Measurements from ENCODE around the gene KCNMB1.

The KCNMB1 gene

GRCh38 chr5:170361616-170362015, 27.6 kb downstream of the KCNMB1 start:
- no peak overlapping the region for H3K4me3 ChIP-seq (replicated peaks; ENCODE audit: low read depth, low read length)

GRCh38 chr5:170361116-170361515, 28.1 kb downstream of the KCNMB1 start:
- no peak for TF ChIP-seq CTCF (IDR thresholded peaks at IDR 0.05; ENCODE audit: insufficient read depth, low read length, poor library complexity, severe bottlenecking)
- no peak for DNase-seq (ENCODE audit: extremely low read depth, insufficient read length)
- Histone ChIP-seq H3K27me3 (replicated peaks; ENCODE audit: control insufficient read depth, insufficient read depth, low read length) (peaks cover 3% of the 10 kb centered on the region; the same call in 1 of the 2 replicates), H3K36me3 (ENCODE audit: control insufficient read depth, insufficient read depth, low read length) (no peaks in the 10 kb centered on the region), H3K4me3 (replicated peaks; ENCODE audit: low read depth, low read length) (no peak overlapping the region)

More at GRCh38 chr5:170361616-170362015, 27.6 kb downstream of the KCNMB1 start:
- TF ChIP-seq CTCF (IDR thresholded peaks at IDR 0.05; ENCODE audit: insufficient read depth, low read length, poor library complexity, severe bottlenecking) = no peak
- DNase-seq (ENCODE audit: extremely low read depth, insufficient read length) = no peak
- Histone ChIP-seq H3K27me3 (replicated peaks; ENCODE audit: control insufficient read depth, insufficient read depth, low read length) (peaks cover 3% of the 10 kb centered on the region; the same call in 1 of the 2 replicates), H3K36me3 (ENCODE audit: control insufficient read depth, insufficient read depth, low read length) (no peaks in the 10 kb centered on the region)

GRCh38 chr5:170360709-170361108, 28.5 kb downstream of the KCNMB1 start:
- TF ChIP-seq CTCF (IDR thresholded peaks at IDR 0.05; ENCODE audit: insufficient read depth, low read length, poor library complexity, severe bottlenecking) = no peak
- H3K36me3 ChIP-seq (ENCODE audit: control insufficient read depth, insufficient read depth, low read length) = no peaks in the 10 kb centered on the region
- H3K4me3 ChIP-seq (replicated peaks; ENCODE audit: low read depth, low read length) = no peak overlapping the region
- no peak for DNase-seq (ENCODE audit: extremely low read depth, insufficient read length)
- H3K27me3 ChIP-seq (replicated peaks; ENCODE audit: control insufficient read depth, insufficient read depth, low read length) = peaks cover 3% of the 10 kb centered on the region; the same call in 1 of the 2 replicates

- no peaks in the 10 kb centered on the region for H3K36me3 ChIP-seq (ENCODE audit: control insufficient read depth, insufficient read depth, low read length)
- DNase-seq (ENCODE audit: extremely low read depth, insufficient read length) = no peak
- TF ChIP-seq CTCF (IDR thresholded peaks at IDR 0.05; ENCODE audit: insufficient read depth, low read length, poor library complexity, severe bottlenecking) = no peak
- H3K27me3 ChIP-seq (replicated peaks; ENCODE audit: control insufficient read depth, insufficient read depth, low read length) = peaks cover 10% of the 10 kb centered on the region
- no peak overlapping the region for H3K4me3 ChIP-seq (replicated peaks; ENCODE audit: low read depth, low read length)
Measured at GRCh38 chr5:170357955-170358444, 31.2 kb downstream of the KCNMB1 start.

- no peak overlapping the region for H3K4me3 ChIP-seq (replicated peaks; ENCODE audit: low read depth, low read length)
- H3K27me3 ChIP-seq (replicated peaks; ENCODE audit: control insufficient read depth, insufficient read depth, low read length) = peaks cover 10% of the 10 kb centered on the region
- H3K36me3 ChIP-seq (ENCODE audit: control insufficient read depth, insufficient read depth, low read length) = no peaks in the 10 kb centered on the region
- DNase-seq (ENCODE audit: extremely low read depth, insufficient read length) = no peak
- no peak for TF ChIP-seq CTCF (IDR thresholded peaks at IDR 0.05; ENCODE audit: insufficient read depth, low read length, poor library complexity, severe bottlenecking)
Measured at GRCh38 chr5:170355601-170356098, 33.5 kb downstream of the KCNMB1 start.

- DNase-seq (ENCODE audit: extremely low read depth, insufficient read length) = no peak
- Histone ChIP-seq H3K36me3 (ENCODE audit: control insufficient read depth, insufficient read depth, low read length) (no peaks in the 10 kb centered on the region), H3K4me3 (replicated peaks; ENCODE audit: low read depth, low read length) (no peak overlapping the region), H3K27me3 (replicated peaks; ENCODE audit: control insufficient read depth, insufficient read depth, low read length) (peaks cover 8% of the 10 kb centered on the region)
- TF ChIP-seq CTCF (IDR thresholded peaks at IDR 0.05; ENCODE audit: insufficient read depth, low read length, poor library complexity, severe bottlenecking) = no peak
Measured at GRCh38 chr5:170353961-170354360, 35.2 kb downstream of the KCNMB1 start.

Measured in GM06990 (cell line).